ENCODE measurements around the gene TBX1. TPM values are rescaled to one million over a fixed set of nuclear protein-coding genes. Genes with fewer than 3 reads are reported as not detected.

TBX1 gene
- total RNA-seq, 1 experiment from 2014 or later: 5.3 TPM

DNA sequence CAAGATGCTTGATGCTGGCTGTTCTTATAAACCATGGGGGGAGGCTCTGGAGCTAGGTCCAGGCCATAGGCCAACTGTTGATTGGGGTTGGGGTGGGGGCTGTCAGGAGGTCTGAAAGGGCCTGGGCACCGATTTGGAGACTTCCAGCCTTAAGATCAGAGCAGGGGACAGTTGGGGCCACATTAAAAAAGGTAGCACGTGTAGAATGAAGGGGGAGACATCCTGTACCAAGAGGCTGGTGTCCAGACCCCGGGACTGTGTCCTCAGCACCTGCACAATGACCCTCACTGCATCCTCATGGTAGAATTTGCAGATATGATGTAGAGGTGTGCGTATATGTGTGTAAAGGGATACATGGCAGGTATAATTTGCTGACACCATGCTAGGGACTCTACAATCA, 12.4 kb upstream of the TBX1 start:
- H3K9me3 Mint-ChIP-seq (ENCODE audit: unreplicated experiment): no peaks in the 10 kb centered on the region
- CTCF ChIA-PET: interaction anchor here (0.7 kb wide), 1 partner anchor 10 kb away, joined by 3 read pairs; no protein-coding TSS in a partner anchor
- H3K27me3 ChIP-seq (replicated peaks; ENCODE audit: control insufficient read depth, insufficient read depth, low read length): no peaks in the 10 kb centered on the region; the same call in 1 of the 2 replicates

DNA sequence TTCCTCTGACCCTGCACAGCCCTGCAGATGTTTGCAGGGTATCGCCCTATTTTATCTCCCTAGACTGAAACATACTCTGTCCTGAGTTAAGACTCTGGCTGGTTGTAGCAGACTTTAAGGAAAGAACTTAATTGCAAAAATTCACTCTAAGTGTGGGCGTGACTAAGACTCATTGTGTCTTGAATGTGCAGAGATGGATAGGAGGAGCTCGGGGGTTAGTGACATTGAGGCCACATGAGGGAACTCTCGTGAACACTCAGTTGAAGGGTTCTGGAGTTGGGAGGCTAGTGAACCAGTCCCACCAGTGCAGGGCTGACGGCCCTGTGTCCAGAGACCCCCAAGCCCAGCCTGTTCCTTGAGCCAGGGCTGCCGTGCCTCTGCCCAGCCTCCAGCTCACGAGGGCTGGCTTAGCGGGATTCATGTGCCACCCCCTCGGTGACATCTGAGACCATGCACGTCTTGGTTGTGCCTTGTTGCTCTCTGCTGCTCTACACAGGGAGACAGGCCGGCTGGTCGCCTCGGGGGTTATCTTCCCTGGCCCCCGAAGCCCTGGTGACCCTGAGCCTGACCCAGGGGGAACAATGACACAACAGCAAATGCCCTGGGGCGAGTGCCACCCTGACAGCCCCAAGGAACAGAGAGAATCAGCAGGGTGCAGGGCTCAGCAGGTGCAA, 11.4 kb upstream of the TBX1 start:
- intact Hi-C loops (cut with micrococcal nuclease; ENCODE audit: unreplicated experiment): no loop called here
- H3K36me3 ChIP-seq (ENCODE audit: control insufficient read depth, insufficient read depth, low read length): no peaks in the 10 kb centered on the region
- H3K9me3 Mint-ChIP-seq (ENCODE audit: unreplicated experiment): no peaks in the 10 kb centered on the region
- H3K4me1 ChIP-seq: peaks cover 11% of the 10 kb centered on the region
- H3K27me3 ChIP-seq (replicated peaks; ENCODE audit: control insufficient read depth, insufficient read depth, low read length): no peaks in the 10 kb centered on the region; the same call in 1 of the 2 replicates
- no peaks in the 10 kb centered on the region for H3K9me3 ChIP-seq
- CTCF ChIA-PET: interaction anchor here (0.6 to 0.8 kb wide), 3 partner anchors 13 to 113 kb away, joined by 3 read pairs; no protein-coding TSS in a partner anchor
- TF ChIP-seq, protein P1, sequence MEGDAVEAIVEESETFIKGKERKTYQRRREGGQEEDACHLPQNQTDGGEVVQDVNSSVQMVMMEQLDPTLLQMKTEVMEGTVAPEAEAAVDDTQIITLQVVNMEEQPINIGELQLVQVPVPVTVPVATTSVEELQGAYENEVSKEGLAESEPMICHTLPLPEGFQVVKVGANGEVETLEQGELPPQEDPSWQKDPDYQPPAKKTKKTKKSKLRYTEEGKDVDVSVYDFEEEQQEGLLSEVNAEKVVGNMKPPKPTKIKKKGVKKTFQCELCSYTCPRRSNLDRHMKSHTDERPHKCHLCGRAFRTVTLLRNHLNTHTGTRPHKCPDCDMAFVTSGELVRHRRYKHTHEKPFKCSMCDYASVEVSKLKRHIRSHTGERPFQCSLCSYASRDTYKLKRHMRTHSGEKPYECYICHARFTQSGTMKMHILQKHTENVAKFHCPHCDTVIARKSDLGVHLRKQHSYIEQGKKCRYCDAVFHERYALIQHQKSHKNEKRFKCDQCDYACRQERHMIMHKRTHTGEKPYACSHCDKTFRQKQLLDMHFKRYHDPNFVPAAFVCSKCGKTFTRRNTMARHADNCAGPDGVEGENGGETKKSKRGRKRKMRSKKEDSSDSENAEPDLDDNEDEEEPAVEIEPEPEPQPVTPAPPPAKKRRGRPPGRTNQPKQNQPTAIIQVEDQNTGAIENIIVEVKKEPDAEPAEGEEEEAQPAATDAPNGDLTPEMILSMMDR (IDR thresholded peaks at IDR 0.05; ENCODE audit: insufficient read depth in 1 of 2, low read depth in 1 of 2, low read length in 1 of 2, severe bottlenecking in 1 of 2, unreplicated experiment in 1 of 2): no peak
- no peak overlapping the region for H3K4me3 Mint-ChIP-seq (ENCODE audit: unreplicated experiment)
- no peak for DNase-seq
- no peak overlapping the region for H3K27ac Mint-ChIP-seq (ENCODE audit: unreplicated experiment)
- H3K4me3 ChIP-seq (ENCODE audit: low read depth, low read length): no peak overlapping the region
- H3K4me1 Mint-ChIP-seq (ENCODE audit: low read depth, unreplicated experiment): no peaks in the 10 kb centered on the region
- H3K27me3 Mint-ChIP-seq (ENCODE audit: insufficient read depth, unreplicated experiment): no peaks in the 10 kb centered on the region
- POLR2A ChIA-PET: no interaction called here
- no peaks in the 10 kb centered on the region for H3K36me3 Mint-ChIP-seq (ENCODE audit: insufficient read depth, unreplicated experiment)
- BruUV-seq (replicated peaks): no TSS peak

More for the DNA sequence above, 12.4 kb upstream of the TBX1 start:
- Mint-ChIP-seq H3K4me3 (ENCODE audit: unreplicated experiment) (no peak overlapping the region), H3K27me3 (ENCODE audit: insufficient read depth, unreplicated experiment) (no peaks in the 10 kb centered on the region), H3K36me3 (ENCODE audit: insufficient read depth, unreplicated experiment) (no peaks in the 10 kb centered on the region), H3K4me1 (ENCODE audit: low read depth, unreplicated experiment) (no peaks in the 10 kb centered on the region), H3K27ac (ENCODE audit: unreplicated experiment) (no peak overlapping the region)
- POLR2A ChIA-PET: no interaction called here
- H3K9me3 ChIP-seq: no peaks in the 10 kb centered on the region
- H3K36me3 ChIP-seq (ENCODE audit: control insufficient read depth, insufficient read depth, low read length): no peaks in the 10 kb centered on the region
- no TSS peak for BruUV-seq (replicated peaks)
- intact Hi-C loops (cut with micrococcal nuclease; ENCODE audit: unreplicated experiment): no loop called here
- no peak overlapping the region for H3K4me3 ChIP-seq (ENCODE audit: low read depth, low read length)
- peaks cover 11% of the 10 kb centered on the region for H3K4me1 ChIP-seq
- TF ChIP-seq, protein P1 (IDR thresholded peaks at IDR 0.05; ENCODE audit: insufficient read depth in 1 of 2, low read depth in 1 of 2, low read length in 1 of 2, severe bottlenecking in 1 of 2, unreplicated experiment in 1 of 2): no peak
- DNase-seq: no peak

DNA sequence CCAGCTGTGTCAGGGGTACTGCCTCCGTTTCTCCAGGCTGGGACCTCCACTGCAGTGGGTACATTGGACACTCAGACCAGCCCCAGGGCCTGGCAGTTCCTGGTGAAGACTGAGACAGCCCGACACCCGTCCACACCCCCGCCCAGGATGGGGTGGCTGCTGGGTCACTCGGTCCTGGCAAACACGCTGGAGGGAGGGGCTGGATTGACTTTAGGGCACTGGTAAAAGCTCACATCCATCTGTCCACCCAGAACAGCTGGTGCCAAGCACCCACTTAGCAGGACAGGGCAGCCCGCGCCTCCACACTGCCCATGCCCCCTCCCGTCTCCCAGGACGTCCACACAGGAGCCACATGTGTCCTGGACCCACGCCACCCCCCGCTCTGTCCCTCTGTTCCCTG, 10.7 kb upstream of the TBX1 start:
- Mint-ChIP-seq H3K27me3 (ENCODE audit: insufficient read depth, unreplicated experiment) (no peaks in the 10 kb centered on the region), H3K4me3 (ENCODE audit: unreplicated experiment) (no peak overlapping the region), H3K27ac (ENCODE audit: unreplicated experiment) (no peak overlapping the region), H3K36me3 (ENCODE audit: insufficient read depth, unreplicated experiment) (no peaks in the 10 kb centered on the region), H3K4me1 (ENCODE audit: low read depth, unreplicated experiment) (no peaks in the 10 kb centered on the region), H3K9me3 (ENCODE audit: unreplicated experiment) (no peaks in the 10 kb centered on the region)
- TF ChIP-seq, protein P1 (IDR thresholded peaks at IDR 0.05; ENCODE audit: insufficient read depth in 1 of 2, low read depth in 1 of 2, low read length in 1 of 2, severe bottlenecking in 1 of 2, unreplicated experiment in 1 of 2): no peak
- intact Hi-C loops (cut with micrococcal nuclease; ENCODE audit: unreplicated experiment): no loop called here
- Histone ChIP-seq H3K27me3 (replicated peaks; ENCODE audit: control insufficient read depth, insufficient read depth, low read length) (no peaks in the 10 kb centered on the region; the same call in none of the 2 replicates), H3K4me3 (ENCODE audit: low read depth, low read length) (no peak overlapping the region), H3K4me1 (peaks cover 11% of the 10 kb centered on the region), H3K9me3 (no peaks in the 10 kb centered on the region), H3K36me3 (ENCODE audit: control insufficient read depth, insufficient read depth, low read length) (no peaks in the 10 kb centered on the region)
- ChIA-PET CTCF (interaction anchor here (1.8 kb wide), 1 partner anchor 20 kb away, joined by 9 read pairs; no protein-coding TSS in a partner anchor), POLR2A (no interaction called here)
- no peak for DNase-seq
- no TSS peak for BruUV-seq (replicated peaks)

Data from Caco-2 (cell line).